ENCODE measurements around the gene ZCCHC2.
A peak's percentile ranks its signal among the peaks of the same experiment; 100 is the strongest.

The ZCCHC2 gene

DNA sequence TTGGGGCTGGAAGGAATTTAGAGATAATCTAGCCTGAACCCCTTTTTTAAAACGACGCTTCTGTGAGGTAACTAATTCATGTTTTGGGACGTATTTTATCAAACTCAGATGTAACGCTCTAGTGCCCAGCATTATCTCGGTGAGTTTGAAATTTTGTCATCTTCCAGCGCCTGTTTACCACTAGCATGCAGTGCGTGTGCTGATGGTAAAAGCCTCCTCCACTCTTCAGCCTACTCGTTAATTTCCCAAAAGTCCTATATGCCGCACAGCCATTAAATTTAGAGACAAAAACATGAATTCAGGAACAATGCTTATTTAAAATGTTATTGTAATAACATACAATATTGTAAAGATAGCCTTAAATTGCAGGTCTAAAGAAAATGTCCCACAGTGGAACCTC lies 2.8 kb downstream of the ZCCHC2 start:
- no peaks in the 10 kb centered on the region for H3K36me3 ChIP-seq (replicated peaks in 1 of 2; ENCODE audit: control insufficient read depth in 2 of 2, insufficient read depth in 2 of 2, low read length in 2 of 2)
- no peak overlapping the region for H3K4me2 ChIP-seq (ENCODE audit: insufficient read depth, low read length, poor library complexity, severe bottlenecking)
- H2BK12ac ChIP-seq (ENCODE audit: low read length): no peak overlapping the region
- no peak overlapping the region for H3K14ac ChIP-seq (ENCODE audit: low read length)
- H3K4ac ChIP-seq (ENCODE audit: low read length): no peak overlapping the region
- no peak overlapping the region for H2AFZ ChIP-seq (ENCODE audit: low read length)
- no peak overlapping the region for H3K9ac ChIP-seq (ENCODE audit: low read depth, low read length, poor library complexity)
- H3K23ac ChIP-seq (ENCODE audit: low read depth, low read length, poor library complexity): no peak overlapping the region
- H3K18ac ChIP-seq (ENCODE audit: low read length): no peak overlapping the region
- H2BK15ac ChIP-seq (ENCODE audit: low read length): no peak overlapping the region
- peaks cover 4 to 28% (median 16%) of the 10 kb centered on the region in 3 experiments for H3K27me3 ChIP-seq (ENCODE audit: control insufficient read depth in 3 of 3, insufficient read depth in 3 of 3, low read depth in 1 of 3, low read length in 3 of 3)
- H4K91ac ChIP-seq (ENCODE audit: low read depth, low read length, poor library complexity): no peak overlapping the region
- H3K27ac ChIP-seq (replicated peaks; ENCODE audit: low read length): no peak overlapping the region
- DNase-seq (ENCODE audit: low spot score): no peak
- no CpG with 5 or more reads among the region's 9 CpGs for WGBS, 2 donors (ENCODE audit: extremely low coverage in 2 of 2, insufficient read length in 2 of 2, insufficient replicate concordance in 1 of 2)
- H2BK5ac ChIP-seq (ENCODE audit: low read length): no peak overlapping the region
- no peak overlapping the region for H4K8ac ChIP-seq (ENCODE audit: low read depth, low read length)
- no peak overlapping the region for H2AK5ac ChIP-seq (ENCODE audit: low read depth, low read length)
- no peak overlapping the region for H2BK120ac ChIP-seq (ENCODE audit: low read depth, low read length)
- peak overlapping the region in 1 of 2 donors; percentile 6 for H3K4me3 ChIP-seq (ENCODE audit: low read length in 2 of 2)
- peaks cover 11 to 13% of the 10 kb centered on the region in 2 donors for H3K4me1 ChIP-seq (ENCODE audit: control insufficient read depth in 2 of 2, insufficient read depth in 1 of 2, low read depth in 1 of 2, low read length in 2 of 2)
- no peaks in the 10 kb centered on the region for H3K9me3 ChIP-seq (replicated peaks in 1 of 2; ENCODE audit: control insufficient read depth in 2 of 2, insufficient read depth in 1 of 2, low read depth in 1 of 2, low read length in 2 of 2)
- peaks cover 5% of the 10 kb centered on the region for H3K79me1 ChIP-seq (ENCODE audit: low read depth, low read length)

DNA sequence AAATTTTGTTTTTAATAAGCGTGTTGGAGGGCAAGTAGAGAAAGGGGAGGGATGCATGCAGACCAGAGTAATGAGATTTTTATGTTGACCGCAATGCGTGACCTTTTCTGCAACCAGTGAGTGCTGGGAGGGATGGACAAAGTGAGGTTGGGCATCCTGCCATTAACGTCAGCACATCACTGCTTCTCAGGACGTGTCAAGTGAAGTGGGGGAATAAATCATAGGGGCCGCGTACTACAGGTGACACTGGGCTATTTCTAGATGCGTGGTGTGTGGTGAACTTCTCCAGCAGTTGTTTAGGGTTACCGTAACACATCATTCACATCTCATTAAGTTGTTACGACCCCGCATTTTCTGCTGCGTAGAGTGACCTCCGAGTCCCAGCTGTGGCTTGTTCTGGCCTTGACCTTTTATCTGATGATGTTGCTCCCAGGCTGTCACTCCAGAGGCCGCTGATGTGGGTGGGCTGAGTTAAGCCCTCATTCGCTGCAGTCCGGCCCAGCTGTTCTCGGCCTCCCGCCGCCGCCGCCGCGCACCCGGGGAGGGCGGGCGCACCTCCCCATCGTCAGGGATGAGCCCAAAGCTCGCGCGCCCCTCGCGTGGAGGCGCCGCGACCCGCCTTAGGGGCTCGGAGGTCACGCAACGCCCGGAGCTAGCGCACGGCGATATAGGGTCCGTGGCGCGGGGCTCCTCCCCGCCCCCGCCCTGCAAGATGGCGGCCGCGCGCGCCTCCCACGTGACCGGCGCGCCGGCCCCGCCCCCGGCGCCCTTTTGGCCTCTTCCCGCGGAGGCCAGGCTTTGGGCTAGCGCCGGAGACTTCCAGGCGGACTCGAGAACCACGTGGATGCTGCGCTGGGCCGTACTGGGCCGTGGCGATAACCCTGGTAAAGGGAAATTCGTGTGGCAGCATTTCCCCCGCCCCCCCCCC lies 3.5 kb downstream of the ZCCHC2 start:
- H3K9ac ChIP-seq (ENCODE audit: low read depth, low read length, poor library complexity): peak overlapping the region; percentile 89
- peak overlapping the region; percentile 97 for H3K23ac ChIP-seq (ENCODE audit: low read depth, low read length, poor library complexity)
- WGBS, 2 donors (ENCODE audit: extremely low coverage in 2 of 2, insufficient read length in 2 of 2, insufficient replicate concordance in 1 of 2): no CpG with 5 or more reads among the region's 74 CpGs
- H3K14ac ChIP-seq (ENCODE audit: low read length): no peak overlapping the region
- H3K4me1 ChIP-seq (ENCODE audit: control insufficient read depth in 2 of 2, insufficient read depth in 1 of 2, low read depth in 1 of 2, low read length in 2 of 2): peaks cover 11 to 15% of the 10 kb centered on the region in 2 donors
- no peak overlapping the region for H4K91ac ChIP-seq (ENCODE audit: low read depth, low read length, poor library complexity)
- H3K36me3 ChIP-seq (replicated peaks in 1 of 2; ENCODE audit: control insufficient read depth in 2 of 2, insufficient read depth in 2 of 2, low read length in 2 of 2): no peaks in the 10 kb centered on the region
- H3K27me3 ChIP-seq (ENCODE audit: control insufficient read depth in 3 of 3, insufficient read depth in 3 of 3, low read depth in 1 of 3, low read length in 3 of 3): peaks cover 4 to 23% (median 8%) of the 10 kb centered on the region in 3 experiments
- peak; percentile 79 for DNase-seq (ENCODE audit: low spot score)
- no peak overlapping the region for H3K27ac ChIP-seq (replicated peaks; ENCODE audit: low read length)
- no peak overlapping the region for H3K4ac ChIP-seq (ENCODE audit: low read length)
- H3K4me2 ChIP-seq (ENCODE audit: insufficient read depth, low read length, poor library complexity, severe bottlenecking): peak overlapping the region; percentile 67
- peak overlapping the region; percentile 77 to 95 for H3K4me3 ChIP-seq (ENCODE audit: low read length in 2 of 2)
- peaks cover 5% of the 10 kb centered on the region for H3K79me1 ChIP-seq (ENCODE audit: low read depth, low read length)
- H2AK5ac ChIP-seq (ENCODE audit: low read depth, low read length): no peak overlapping the region
- no peak overlapping the region for H2BK120ac ChIP-seq (ENCODE audit: low read depth, low read length)
- H2BK12ac ChIP-seq (ENCODE audit: low read length): peak overlapping the region; percentile 95
- peak overlapping the region; percentile 10 for H2BK15ac ChIP-seq (ENCODE audit: low read length)
- H3K9me3 ChIP-seq (replicated peaks in 1 of 2; ENCODE audit: control insufficient read depth in 2 of 2, insufficient read depth in 1 of 2, low read depth in 1 of 2, low read length in 2 of 2): no peaks in the 10 kb centered on the region
- peak overlapping the region; percentile 100 for H2AFZ ChIP-seq (ENCODE audit: low read length)
- peak overlapping the region; percentile 98 for H3K18ac ChIP-seq (ENCODE audit: low read length)
- H2BK5ac ChIP-seq (ENCODE audit: low read length): peak overlapping the region; percentile 44
- no peak overlapping the region for H4K8ac ChIP-seq (ENCODE audit: low read depth, low read length)

DNA sequence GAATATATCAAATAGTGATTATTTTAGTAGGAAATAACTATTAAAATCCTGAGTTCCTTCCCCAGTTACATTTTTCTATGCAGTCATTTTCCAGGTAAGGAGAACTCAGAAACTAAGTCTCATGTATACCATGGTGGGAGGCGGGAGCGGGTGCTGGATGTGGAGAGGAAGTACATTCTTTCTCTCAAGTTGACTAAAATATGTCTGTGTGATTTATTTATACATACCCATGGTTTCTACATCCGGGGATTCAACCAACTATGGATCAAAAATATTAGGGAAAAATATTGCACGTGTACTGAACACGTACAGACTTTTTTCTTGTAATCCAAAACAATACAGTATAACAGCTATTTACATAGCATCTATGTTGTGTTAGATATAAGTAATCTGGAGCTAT lies 6.8 kb downstream of the ZCCHC2 start:
- no peak overlapping the region for H3K9ac ChIP-seq (ENCODE audit: low read depth, low read length, poor library complexity)
- H2BK12ac ChIP-seq (ENCODE audit: low read length): no peak overlapping the region
- H2BK5ac ChIP-seq (ENCODE audit: low read length): no peak overlapping the region
- H4K91ac ChIP-seq (ENCODE audit: low read depth, low read length, poor library complexity): no peak overlapping the region
- no peak overlapping the region for H3K18ac ChIP-seq (ENCODE audit: low read length)
- no peak for DNase-seq (ENCODE audit: low spot score)
- no peak overlapping the region for H2BK15ac ChIP-seq (ENCODE audit: low read length)
- H3K36me3 ChIP-seq (replicated peaks in 1 of 2; ENCODE audit: control insufficient read depth in 2 of 2, insufficient read depth in 2 of 2, low read length in 2 of 2): no peaks in the 10 kb centered on the region
- no peaks in the 10 kb centered on the region for H3K9me3 ChIP-seq (replicated peaks in 1 of 2; ENCODE audit: control insufficient read depth in 2 of 2, insufficient read depth in 1 of 2, low read depth in 1 of 2, low read length in 2 of 2)
- H3K27ac ChIP-seq (replicated peaks; ENCODE audit: low read length): no peak overlapping the region
- H3K4ac ChIP-seq (ENCODE audit: low read length): no peak overlapping the region
- no peak overlapping the region for H3K14ac ChIP-seq (ENCODE audit: low read length)
- H3K4me3 ChIP-seq (ENCODE audit: low read length in 2 of 2): no peak overlapping the region
- H3K4me1 ChIP-seq (ENCODE audit: control insufficient read depth in 2 of 2, insufficient read depth in 1 of 2, low read depth in 1 of 2, low read length in 2 of 2): peaks cover 11 to 13% of the 10 kb centered on the region in 2 donors
- no peak overlapping the region for H2BK120ac ChIP-seq (ENCODE audit: low read depth, low read length)
- no peak overlapping the region for H3K4me2 ChIP-seq (ENCODE audit: insufficient read depth, low read length, poor library complexity, severe bottlenecking)
- H3K23ac ChIP-seq (ENCODE audit: low read depth, low read length, poor library complexity): no peak overlapping the region
- H2AK5ac ChIP-seq (ENCODE audit: low read depth, low read length): no peak overlapping the region
- H3K27me3 ChIP-seq (ENCODE audit: control insufficient read depth in 3 of 3, insufficient read depth in 3 of 3, low read depth in 1 of 3, low read length in 3 of 3): peaks cover 0 to 16% (median 4%) of the 10 kb centered on the region in 3 experiments
- H2AFZ ChIP-seq (ENCODE audit: low read length): no peak overlapping the region
- H4K8ac ChIP-seq (ENCODE audit: low read depth, low read length): no peak overlapping the region
- H3K79me1 ChIP-seq (ENCODE audit: low read depth, low read length): no peaks in the 10 kb centered on the region
- no CpG with 5 or more reads among the region's 5 CpGs for WGBS, 2 donors (ENCODE audit: extremely low coverage in 2 of 2, insufficient read length in 2 of 2, insufficient replicate concordance in 1 of 2)

DNA sequence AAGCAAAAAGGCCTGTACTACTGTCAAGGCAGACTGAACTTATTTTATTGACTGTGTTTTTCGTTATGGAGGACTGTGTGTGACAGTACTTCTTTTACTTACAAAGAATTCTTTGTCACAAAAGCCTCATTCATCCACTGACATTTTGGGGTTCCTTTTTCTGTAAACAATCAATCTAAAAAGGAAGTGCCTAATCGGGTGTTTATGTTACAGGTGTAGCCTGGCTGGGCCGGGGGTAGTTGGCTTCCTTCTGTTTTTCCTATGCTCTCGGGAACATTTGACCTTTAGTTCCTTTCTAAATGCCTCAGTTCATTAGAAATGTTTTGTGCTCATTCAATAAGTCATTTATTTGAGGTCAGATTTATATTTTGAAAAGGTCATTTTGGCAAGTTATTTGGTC lies 8.3 kb downstream of the ZCCHC2 start:
- WGBS, 2 donors (ENCODE audit: extremely low coverage in 2 of 2, insufficient read length in 2 of 2, insufficient replicate concordance in 1 of 2): no CpG with 5 or more reads among the region's 4 CpGs
- no peak for DNase-seq (ENCODE audit: low spot score)
- no peak overlapping the region for H2BK120ac ChIP-seq (ENCODE audit: low read depth, low read length)

More for the DNA sequence above, 8.3 kb downstream of the ZCCHC2 start:
- Histone ChIP-seq H3K4ac (ENCODE audit: low read length) (no peak overlapping the region), H4K8ac (ENCODE audit: low read depth, low read length) (no peak overlapping the region), H3K79me1 (ENCODE audit: low read depth, low read length) (no peaks in the 10 kb centered on the region), H2AK5ac (ENCODE audit: low read depth, low read length) (no peak overlapping the region), H3K27me3 (ENCODE audit: control insufficient read depth in 3 of 3, insufficient read depth in 3 of 3, low read depth in 1 of 3, low read length in 3 of 3) (peaks cover 0 to 3% (median under 1%) of the 10 kb centered on the region in 3 experiments), H2AFZ (ENCODE audit: low read length) (no peak overlapping the region), H3K9me3 (replicated peaks in 1 of 2; ENCODE audit: control insufficient read depth in 2 of 2, insufficient read depth in 1 of 2, low read depth in 1 of 2, low read length in 2 of 2) (no peaks in the 10 kb centered on the region), H3K4me3 (ENCODE audit: low read length in 2 of 2) (no peak overlapping the region), H3K27ac (replicated peaks; ENCODE audit: low read length) (no peak overlapping the region), H2BK5ac (ENCODE audit: low read length) (no peak overlapping the region), H2BK15ac (ENCODE audit: low read length) (no peak overlapping the region), H4K91ac (ENCODE audit: low read depth, low read length, poor library complexity) (no peak overlapping the region), H3K4me1 (ENCODE audit: control insufficient read depth in 2 of 2, insufficient read depth in 1 of 2, low read depth in 1 of 2, low read length in 2 of 2) (peaks cover 5 to 6% of the 10 kb centered on the region in 2 donors), H3K36me3 (replicated peaks in 1 of 2; ENCODE audit: control insufficient read depth in 2 of 2, insufficient read depth in 2 of 2, low read length in 2 of 2) (no peaks in the 10 kb centered on the region), H3K4me2 (ENCODE audit: insufficient read depth, low read length, poor library complexity, severe bottlenecking) (no peak overlapping the region), H3K23ac (ENCODE audit: low read depth, low read length, poor library complexity) (no peak overlapping the region), H3K18ac (ENCODE audit: low read length) (no peak overlapping the region), H2BK12ac (ENCODE audit: low read length) (no peak overlapping the region), H3K14ac (ENCODE audit: low read length) (no peak overlapping the region), H3K9ac (ENCODE audit: low read depth, low read length, poor library complexity) (no peak overlapping the region)

Data from neuronal stem cell (in vitro differentiated cells).